Measurements from ENCODE around the gene IGFL3.

GRCh38 chr19:46111376-46111775 lies 13.1 kb downstream of the IGFL3 start:
- TF ChIP-seq POLR2AphosphoS5 (IDR thresholded peaks at IDR 0.05; ENCODE audit: low read depth, low read length) (no peak), TAF1 (IDR thresholded peaks at IDR 0.05; ENCODE audit: borderline replicate concordance, insufficient read depth, low read length) (no peak), REST (IDR thresholded peaks at IDR 0.05; ENCODE audit: insufficient read depth in 1 of 2, low read depth in 2 of 2, low read length in 2 of 2) (no peak), SIN3A (IDR thresholded peaks at IDR 0.05; ENCODE audit: borderline replicate concordance, insufficient read depth, low read length) (no peak), FOXP2 (optimal IDR thresholded peaks at IDR 0.05; ENCODE audit: borderline replicate concordance, extremely low read depth, extremely low read length, insufficient read depth) (no peak)
